MCF 10A (cell line): ENCODE data around the gene CNTN6. TPM values are rescaled to one million over a fixed set of nuclear protein-coding genes. Genes with fewer than 3 reads are reported as not detected.

Experiments
- BruUV-seq: library from RNA; stranded (reverse); fragments of 400-500 nt; replicated peaks from 2 replicates; lab custom pipeline; 2021; lab: Mats Ljungman, UMichigan
- CTCF ChIA-PET: fragments of 300-600 bp; sonication (Branson Sonifier 250); formaldehyde crosslinking; extraction: SDS; loops from one replicate; lab custom pipeline; 2021; ENCODE audit warnings: antibody characterized with exemption, inconsistent platforms; lab: Yijun Ruan, JAX
- POLR2A ChIA-PET: fragments of 300-600, 350-650 bp; sonication (Branson Sonifier 250); formaldehyde crosslinking; extraction: SDS; loops from one replicate; lab custom pipeline; 2020; ENCODE audit warnings: antibody characterized with exemption, inconsistent platforms; lab: Yijun Ruan, JAX
- DNase-seq: peaks from one replicate; pipeline ENCODE4 v3.0.0-alpha.2; 2018; ENCODE audit not compliant: unreplicated experiment
- H3K27ac Mint-ChIP-seq: one replicate; pipeline ENCODE4 v1.8.0; 2022; ENCODE audit warnings: mild to moderate bottlenecking, low read depth, mixed read lengths; ENCODE audit not compliant: unreplicated experiment
- H3K27me3 Mint-ChIP-seq: one replicate; pipeline ENCODE4 v1.8.0; 2022; ENCODE audit warnings: mixed read lengths; ENCODE audit not compliant: insufficient read depth, unreplicated experiment
- H3K36me3 Mint-ChIP-seq: one replicate; pipeline ENCODE4 v1.8.0; 2022; ENCODE audit warnings: mild to moderate bottlenecking, moderate library complexity, mixed read lengths; ENCODE audit not compliant: insufficient read depth, unreplicated experiment
- H3K4me1 Mint-ChIP-seq: one replicate; pipeline ENCODE4 v1.8.0; 2022; ENCODE audit warnings: mixed read lengths; ENCODE audit not compliant: insufficient read depth, unreplicated experiment
- H3K4me3 Mint-ChIP-seq: one replicate; pipeline ENCODE4 v1.8.0; 2022; ENCODE audit warnings: mild to moderate bottlenecking, moderate library complexity, mixed read lengths; ENCODE audit not compliant: unreplicated experiment
- H3K9me3 Mint-ChIP-seq: one replicate; pipeline ENCODE4 v1.8.0; 2022; ENCODE audit warnings: mixed read lengths; ENCODE audit not compliant: unreplicated experiment
- CTCF ChIP-seq: fragments of 200-600 bp; IDR thresholded peaks from one replicate; pipeline ENCODE4 v1.8.0; 2022; ENCODE audit warnings: antibody characterized with exemption, mild to moderate bottlenecking; ENCODE audit not compliant: unreplicated experiment
- intact Hi-C: fragments of 100-400 bp; cut with micrococcal nuclease; formaldehyde crosslinking; loops from 2 replicates; pipeline ENCODE4 v1.14.1; 2022
- total RNA-seq: library from RNA; stranded (reverse); gene quantifications from 2 replicates; pipeline ENCODE4 v1.2.3, GENCODE V29; 2022

Gene CNTN6
- total RNA-seq, 1 experiment from 2014 or later = not detected

GRCh38 chr3:1447452-1447851, 354.6 kb downstream of the CNTN6 start:
- no peak for DNase-seq
- Mint-ChIP-seq H3K27ac (no peak overlapping the region), H3K36me3 (no peaks in the 10 kb centered on the region), H3K4me1 (no peaks in the 10 kb centered on the region), H3K4me3 (no peak overlapping the region), H3K9me3 (no peaks in the 10 kb centered on the region), H3K27me3 (no peaks in the 10 kb centered on the region)
- TF ChIP-seq CTCF = no peak
- intact Hi-C loops = no loop called here
- ChIA-PET POLR2A (no interaction called here), CTCF (interaction anchor here (0.6 kb wide), 1 partner anchor 21 kb away, joined by 3 read pairs; no protein-coding TSS in a partner anchor)
- BruUV-seq = no TSS peak

- no peak for DNase-seq
- intact Hi-C loops = no loop called here
- no peak for TF ChIP-seq CTCF
- Mint-ChIP-seq H3K4me1 (no peaks in the 10 kb centered on the region), H3K4me3 (no peak overlapping the region), H3K9me3 (no peaks in the 10 kb centered on the region), H3K27me3 (no peaks in the 10 kb centered on the region), H3K27ac (no peak overlapping the region), H3K36me3 (no peaks in the 10 kb centered on the region)
- POLR2A ChIA-PET = no interaction called here
- BruUV-seq = no TSS peak
- CTCF ChIA-PET = no interaction called here
Observed at GRCh38 chr3:1448443-1448842, 355.6 kb downstream of the CNTN6 start.
